Effector memory CD8-positive, alpha-beta T cell (primary cell): ENCODE measurements around the gene ZAR1.

Experiments
- ATAC-seq: fragments of 150-1000 bp; cut with Tn5 transposase; replicated peaks from 2 replicates; pipeline ENCODE4 v1.10.0; 2021; ENCODE audit warnings: mild to moderate bottlenecking, moderate library complexity
- DNase-seq, 3 experiments: peaks; one replicate each; pipeline ENCODE4 v3.0.0; 2021
- H3K27ac Mint-ChIP-seq, 2 donors: one replicate each; pipeline ENCODE4 v1.8.0; 2022; ENCODE audit warnings: mild to moderate bottlenecking in 2 of 2, mixed read lengths in 2 of 2, moderate library complexity in 2 of 2
- H3K27me3 Mint-ChIP-seq, 2 donors: one replicate each; pipeline ENCODE4 v1.8.0; 2022; ENCODE audit warnings: mixed read lengths in 2 of 2
- H3K36me3 Mint-ChIP-seq: one replicate; pipeline ENCODE4 v1.8.0; 2022; ENCODE audit warnings: mild to moderate bottlenecking, moderate library complexity, mixed read lengths; ENCODE audit not compliant: insufficient read depth
- H3K4me1 Mint-ChIP-seq, 2 donors: one replicate each; pipeline ENCODE4 v1.8.0; 2022; ENCODE audit warnings: low read depth in 2 of 2, mixed read lengths in 2 of 2
- H3K4me3 Mint-ChIP-seq, 2 donors: one replicate each; pipeline ENCODE4 v1.8.0; 2022; ENCODE audit warnings: mild to moderate bottlenecking in 2 of 2, mixed read lengths in 2 of 2, moderate library complexity in 2 of 2
- H3K9me3 Mint-ChIP-seq, 2 donors: one replicate each; pipeline ENCODE4 v1.8.0; 2022; ENCODE audit warnings: mixed read lengths in 2 of 2

ZAR1 gene

DNA sequence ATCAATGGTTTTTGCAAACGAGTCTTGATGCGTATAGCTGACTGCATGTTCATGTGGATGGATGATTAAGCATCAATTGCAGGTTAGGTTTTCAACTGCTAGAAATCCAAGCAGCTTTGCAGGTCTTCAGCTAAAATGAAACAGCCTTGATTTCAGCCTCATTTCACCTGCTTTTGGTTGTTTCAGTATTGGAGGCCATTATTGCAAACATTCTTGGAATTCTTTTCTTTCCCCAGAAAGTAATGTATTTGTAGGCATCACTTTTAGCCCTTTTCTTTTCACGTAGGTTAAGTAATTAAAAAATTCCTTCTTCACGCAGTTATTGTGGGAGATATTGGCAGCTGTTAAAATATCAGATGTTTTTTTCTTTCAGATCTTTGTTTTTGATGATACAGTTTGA is 8.8 kb downstream of the ZAR1 start:
- Mint-ChIP-seq H3K9me3 (no peaks in the 10 kb centered on the region), H3K27ac (no peak overlapping the region), H3K27me3 (no peaks in the 10 kb centered on the region), H3K36me3 (peaks cover 50% of the 10 kb centered on the region), H3K4me1 (no peaks in the 10 kb centered on the region), H3K4me3 (no peak overlapping the region)
- DNase-seq (no peak), ATAC-seq (no peak)

DNA sequence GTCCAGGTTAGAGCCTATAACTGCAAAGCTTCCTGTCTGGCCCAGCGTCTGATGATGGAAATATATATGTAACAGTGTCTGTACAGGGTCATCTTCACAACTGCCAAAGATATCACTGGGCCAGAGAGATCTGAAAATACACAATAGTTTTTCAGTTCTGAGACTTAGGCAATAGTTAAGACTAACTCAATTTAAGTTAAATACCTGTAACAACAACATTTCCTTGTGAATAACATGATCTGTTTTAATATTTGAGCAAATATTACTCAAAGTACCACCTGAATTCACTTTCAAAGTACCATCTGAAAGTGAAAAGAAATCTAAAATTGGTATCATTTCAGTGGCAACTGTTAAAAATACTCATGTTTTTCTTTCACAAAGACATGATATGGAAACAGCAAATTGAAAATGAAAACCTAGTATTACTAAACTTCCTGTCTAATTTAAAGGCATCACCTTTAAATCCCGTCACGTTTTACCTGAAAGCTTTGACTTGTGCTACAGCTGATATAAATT is 9.6 kb downstream of the ZAR1 start:
- peaks cover 45% of the 10 kb centered on the region for H3K36me3 Mint-ChIP-seq
- H3K4me1 Mint-ChIP-seq: no peaks in the 10 kb centered on the region
- H3K4me3 Mint-ChIP-seq: no peak overlapping the region
- no peak for DNase-seq
- H3K27me3 Mint-ChIP-seq: no peaks in the 10 kb centered on the region
- no peaks in the 10 kb centered on the region for H3K9me3 Mint-ChIP-seq
- no peak for ATAC-seq
- H3K27ac Mint-ChIP-seq: no peak overlapping the region

DNA sequence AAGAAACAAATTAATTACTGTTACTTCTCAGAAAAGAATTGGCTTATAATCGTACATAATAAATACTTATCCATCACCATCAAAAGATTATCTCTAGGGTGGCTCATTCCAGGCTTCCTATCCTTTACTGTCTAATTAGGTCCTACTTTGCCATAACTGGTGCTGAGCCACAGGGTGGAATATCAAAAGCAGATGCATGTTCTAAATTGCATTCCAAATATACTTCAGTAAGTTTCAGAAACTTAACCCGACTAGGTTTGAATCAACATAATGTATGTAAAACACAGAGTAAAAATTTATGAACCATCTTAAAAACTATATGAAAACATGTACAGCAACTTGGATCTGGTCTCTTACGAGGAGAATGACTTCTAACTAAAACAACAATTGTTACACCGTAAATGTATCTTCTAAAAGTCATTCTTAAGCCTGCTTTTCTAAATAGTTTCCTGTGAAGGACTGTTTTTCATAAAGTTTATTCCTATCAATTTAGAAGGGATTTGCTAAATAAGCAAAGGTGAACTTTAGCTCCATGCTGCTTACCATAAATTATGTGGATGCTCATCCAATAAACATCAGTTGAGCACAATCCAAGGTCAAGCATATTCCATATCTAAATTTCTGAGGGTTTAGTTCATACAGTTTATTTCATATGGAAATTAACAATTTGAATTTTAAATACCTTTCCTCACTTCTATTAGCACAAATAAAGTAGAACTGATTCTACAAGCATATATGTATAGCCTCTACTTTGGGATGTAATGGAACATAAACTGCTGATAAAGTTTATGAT is 13.4 kb downstream of the ZAR1 start:
- ATAC-seq (no peak), DNase-seq (no peak)
- no peaks in the 10 kb centered on the region for H3K27me3 Mint-ChIP-seq
- no peaks in the 10 kb centered on the region for H3K9me3 Mint-ChIP-seq
- H3K27ac Mint-ChIP-seq: no peak overlapping the region
- H3K4me3 Mint-ChIP-seq: no peak overlapping the region
- H3K36me3 Mint-ChIP-seq: peaks cover 41% of the 10 kb centered on the region
- no peaks in the 10 kb centered on the region for H3K4me1 Mint-ChIP-seq

DNA sequence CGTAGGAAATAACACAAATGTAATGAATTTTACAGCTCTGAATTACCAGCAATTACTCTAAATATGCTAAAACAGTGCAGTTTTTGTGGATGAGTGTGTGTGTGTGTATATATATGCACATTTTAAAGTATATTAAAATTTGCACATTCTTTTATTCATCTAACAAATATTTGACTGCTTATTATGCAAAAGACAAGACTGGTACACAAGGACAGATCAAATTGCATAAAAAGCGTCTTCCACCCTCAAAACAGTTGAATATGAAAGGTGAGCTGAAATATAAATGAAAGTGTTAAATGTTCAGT is 13.9 kb downstream of the ZAR1 start:
- Mint-ChIP-seq H3K9me3 (no peaks in the 10 kb centered on the region), H3K36me3 (peaks cover 36% of the 10 kb centered on the region), H3K4me1 (no peaks in the 10 kb centered on the region), H3K27ac (no peak overlapping the region), H3K27me3 (no peaks in the 10 kb centered on the region), H3K4me3 (no peak overlapping the region)
- DNase-seq (no peak), ATAC-seq (no peak)

DNA sequence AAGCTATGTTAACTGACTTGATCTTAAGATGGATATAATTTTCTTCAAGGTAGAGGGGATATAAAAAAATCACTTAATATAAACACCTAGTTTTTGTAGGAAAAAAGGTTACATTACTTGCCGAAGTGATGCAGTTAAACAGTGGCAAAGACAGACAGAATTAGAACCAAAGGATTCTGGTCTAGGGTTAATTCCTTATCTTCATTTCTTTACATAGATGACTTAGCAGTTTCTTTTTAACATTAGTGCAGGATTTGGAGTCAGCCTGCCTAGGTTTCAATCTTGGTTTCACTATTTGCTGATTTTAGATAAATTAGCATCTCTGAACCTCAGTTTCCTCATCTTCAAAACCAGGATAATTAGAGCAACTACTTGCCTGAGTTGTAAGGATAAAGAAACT is 14.3 kb downstream of the ZAR1 start:
- no peaks in the 10 kb centered on the region for H3K4me1 Mint-ChIP-seq
- no peak overlapping the region for H3K27ac Mint-ChIP-seq
- no peaks in the 10 kb centered on the region for H3K27me3 Mint-ChIP-seq
- peaks cover 32% of the 10 kb centered on the region for H3K36me3 Mint-ChIP-seq
- DNase-seq (no peak), ATAC-seq (no peak)
- H3K9me3 Mint-ChIP-seq: no peaks in the 10 kb centered on the region
- H3K4me3 Mint-ChIP-seq: no peak overlapping the region

DNA sequence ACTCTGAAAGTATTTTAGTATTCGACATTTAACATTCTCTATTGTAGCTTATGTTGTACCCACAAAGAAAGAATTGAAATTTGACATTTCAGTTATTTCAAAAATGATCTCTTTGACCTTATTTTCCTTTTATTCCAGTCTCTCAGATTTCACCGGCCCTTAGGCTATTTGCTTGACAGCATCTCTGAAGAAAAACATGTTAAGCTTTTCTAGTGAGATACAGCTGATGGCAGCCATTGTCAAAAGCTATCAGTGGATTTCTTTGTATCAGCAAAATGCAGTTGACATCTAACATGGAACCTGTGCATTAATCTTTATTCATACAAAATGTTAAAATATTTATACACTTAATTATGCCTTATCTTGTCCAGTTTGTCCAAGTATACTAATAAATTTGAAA is 16.7 kb downstream of the ZAR1 start:
- no peak for ATAC-seq
- H3K4me1 Mint-ChIP-seq: no peaks in the 10 kb centered on the region
- H3K36me3 Mint-ChIP-seq: peaks cover 39% of the 10 kb centered on the region
- no peak overlapping the region for H3K4me3 Mint-ChIP-seq
- no peak overlapping the region for H3K27ac Mint-ChIP-seq
- no peaks in the 10 kb centered on the region for H3K27me3 Mint-ChIP-seq
- no peaks in the 10 kb centered on the region for H3K9me3 Mint-ChIP-seq
- DNase-seq: no peak

DNA sequence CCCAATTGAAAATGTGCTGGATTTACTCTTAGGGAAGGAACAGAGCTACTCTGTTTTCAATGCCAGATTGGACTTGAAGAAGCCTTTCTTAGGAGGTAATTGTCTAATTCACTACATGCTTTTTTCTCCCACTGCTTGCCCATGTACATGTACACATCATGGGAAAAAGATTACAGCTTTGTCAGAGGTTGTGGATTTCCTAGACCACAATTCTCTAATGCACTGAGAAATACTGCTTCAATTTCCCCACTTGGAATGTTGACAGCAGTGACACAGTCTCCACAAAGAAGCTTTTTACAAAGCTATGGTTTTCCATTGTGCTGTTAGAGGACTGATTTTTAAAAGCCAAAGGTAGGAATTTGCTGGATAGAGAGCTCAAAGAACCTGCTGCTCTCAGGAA is 19.5 kb downstream of the ZAR1 start:
- no peak for ATAC-seq

DNA sequence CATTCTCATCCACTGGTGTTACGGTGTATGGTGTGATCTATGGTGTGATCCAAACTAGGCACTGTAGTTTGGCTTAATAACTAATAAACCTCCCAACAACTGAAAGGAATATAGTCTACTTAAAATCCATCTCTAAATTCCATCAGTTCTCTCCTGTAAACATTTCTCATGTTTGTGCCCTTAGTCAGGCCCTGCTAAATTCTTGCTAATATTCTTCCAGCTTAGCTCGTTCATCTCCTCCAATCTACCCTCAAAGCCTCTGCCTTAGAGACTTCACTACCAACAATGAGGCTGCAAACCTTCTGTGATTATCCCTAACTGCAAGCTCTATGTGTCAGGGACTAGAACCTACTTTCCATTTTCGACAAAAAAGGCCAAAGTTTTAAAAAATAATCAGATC is 28.1 kb downstream of the ZAR1 start:
- Mint-ChIP-seq H3K9me3 (no peaks in the 10 kb centered on the region), H3K4me3 (no peak overlapping the region), H3K36me3 (peaks cover 62% of the 10 kb centered on the region), H3K27me3 (no peaks in the 10 kb centered on the region), H3K27ac (no peak overlapping the region), H3K4me1 (no peaks in the 10 kb centered on the region)
- no peak for DNase-seq
- ATAC-seq: no peak

More for the DNA sequence above, 19.5 kb downstream of the ZAR1 start:
- H3K4me3 Mint-ChIP-seq: no peak overlapping the region
- DNase-seq: no peak
- H3K9me3 Mint-ChIP-seq: no peaks in the 10 kb centered on the region
- H3K27ac Mint-ChIP-seq: no peak overlapping the region
- no peaks in the 10 kb centered on the region for H3K27me3 Mint-ChIP-seq
- peaks cover 45% of the 10 kb centered on the region for H3K36me3 Mint-ChIP-seq
- H3K4me1 Mint-ChIP-seq: no peaks in the 10 kb centered on the region

DNA sequence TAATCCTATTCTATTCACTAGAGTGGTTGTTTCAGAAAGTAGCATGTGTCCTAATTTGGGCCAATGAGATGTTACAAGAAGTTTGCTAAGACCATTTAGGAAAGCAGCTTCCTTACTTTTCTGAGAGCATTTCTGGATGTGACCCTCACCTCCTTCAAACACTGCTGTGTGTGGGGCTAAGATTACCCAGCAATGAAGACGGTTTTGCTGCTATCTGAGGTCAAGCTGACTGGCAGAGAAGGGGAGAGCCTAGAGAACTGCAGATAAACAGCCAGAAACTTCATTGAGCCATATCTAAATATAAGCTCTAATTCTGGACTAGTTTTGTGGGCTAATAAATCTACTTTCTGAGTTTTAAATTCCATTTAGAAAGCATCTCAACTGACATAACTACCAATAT is 36.4 kb downstream of the ZAR1 start:
- H3K9me3 Mint-ChIP-seq: no peaks in the 10 kb centered on the region
- H3K27me3 Mint-ChIP-seq: no peaks in the 10 kb centered on the region
- H3K4me1 Mint-ChIP-seq: no peaks in the 10 kb centered on the region
- no peak overlapping the region for H3K4me3 Mint-ChIP-seq
- DNase-seq: no peak
- ATAC-seq: no peak
- H3K27ac Mint-ChIP-seq: no peak overlapping the region
- H3K36me3 Mint-ChIP-seq: peaks cover 78% of the 10 kb centered on the region

DNA sequence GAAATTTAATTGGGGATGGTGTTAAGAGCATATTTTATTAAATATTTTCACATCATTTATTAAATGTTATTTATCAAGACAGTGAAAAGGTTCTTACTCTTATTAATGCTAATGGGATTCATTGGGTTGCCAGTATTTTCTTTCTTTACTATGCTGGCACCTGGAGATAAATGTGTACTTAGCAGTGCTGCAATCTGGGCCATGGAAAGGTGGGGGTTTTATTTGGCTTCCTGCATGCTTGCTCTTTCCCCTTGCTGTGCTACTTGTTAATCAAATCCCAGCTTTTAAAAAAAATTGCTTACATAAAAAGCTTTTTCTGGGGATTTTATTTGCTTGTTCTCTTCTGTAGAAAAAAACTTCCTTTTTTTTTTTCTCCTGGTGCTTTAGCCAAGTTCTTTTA is 48.3 kb downstream of the ZAR1 start:
- no peaks in the 10 kb centered on the region for H3K27me3 Mint-ChIP-seq
- no peaks in the 10 kb centered on the region for H3K9me3 Mint-ChIP-seq
- peaks cover 0 to 3% of the 10 kb centered on the region in 2 donors for H3K4me1 Mint-ChIP-seq
- no peak overlapping the region for H3K4me3 Mint-ChIP-seq
- peaks cover 54% of the 10 kb centered on the region for H3K36me3 Mint-ChIP-seq
- DNase-seq (no peak), ATAC-seq (no peak)
- no peak overlapping the region for H3K27ac Mint-ChIP-seq

DNA sequence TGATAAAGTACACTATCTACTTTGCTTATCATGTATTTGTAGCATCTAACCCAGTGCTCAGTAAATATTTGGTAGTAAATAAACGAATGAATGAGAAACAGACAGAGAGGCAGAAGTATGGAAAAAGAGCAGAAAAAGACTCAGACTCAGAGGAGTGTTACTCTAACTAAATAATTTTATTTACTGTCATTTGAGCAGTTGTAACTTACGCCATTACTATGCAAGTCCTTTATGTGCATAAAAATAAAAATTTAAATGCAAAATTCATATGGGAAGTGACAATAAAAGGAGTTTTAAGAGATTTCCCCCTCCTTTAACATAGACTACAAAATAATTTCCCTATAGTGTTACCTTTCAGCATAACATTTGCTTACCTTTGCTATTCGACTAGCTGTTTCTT is 49.5 kb downstream of the ZAR1 start:
- no peak for ATAC-seq
- H3K36me3 Mint-ChIP-seq: peaks cover 48% of the 10 kb centered on the region
- H3K27me3 Mint-ChIP-seq: no peaks in the 10 kb centered on the region
- H3K27ac Mint-ChIP-seq: no peak overlapping the region
- peaks cover 0 to 3% of the 10 kb centered on the region in 2 donors for H3K4me1 Mint-ChIP-seq
- DNase-seq: no peak
- H3K9me3 Mint-ChIP-seq: no peaks in the 10 kb centered on the region
- H3K4me3 Mint-ChIP-seq: no peak overlapping the region

DNA sequence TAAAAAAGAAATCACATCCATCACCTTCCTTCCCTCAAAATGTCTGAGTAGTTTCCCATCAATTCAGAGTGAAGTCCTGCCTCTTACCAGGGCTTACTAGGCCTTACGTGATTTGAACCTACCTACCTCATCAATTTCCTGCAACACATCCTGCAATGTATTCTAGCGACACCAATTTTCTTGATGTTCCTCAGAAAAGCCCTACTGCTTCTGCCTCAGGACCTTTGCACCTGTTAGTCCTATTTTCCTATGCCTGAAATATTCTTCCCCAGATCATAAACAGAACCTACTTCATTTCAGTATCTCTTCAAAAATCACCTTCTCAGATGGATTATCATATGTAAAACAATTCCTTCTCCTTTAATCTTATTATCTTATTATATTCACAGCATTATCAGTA is 52.8 kb downstream of the ZAR1 start:
- no peaks in the 10 kb centered on the region for H3K27me3 Mint-ChIP-seq
- DNase-seq (no peak), ATAC-seq (no peak)
- H3K4me1 Mint-ChIP-seq: peaks cover 0 to 3% of the 10 kb centered on the region in 2 donors
- H3K27ac Mint-ChIP-seq: no peak overlapping the region
- H3K4me3 Mint-ChIP-seq: no peak overlapping the region
- H3K9me3 Mint-ChIP-seq: no peaks in the 10 kb centered on the region
- H3K36me3 Mint-ChIP-seq: peaks cover 46% of the 10 kb centered on the region

DNA sequence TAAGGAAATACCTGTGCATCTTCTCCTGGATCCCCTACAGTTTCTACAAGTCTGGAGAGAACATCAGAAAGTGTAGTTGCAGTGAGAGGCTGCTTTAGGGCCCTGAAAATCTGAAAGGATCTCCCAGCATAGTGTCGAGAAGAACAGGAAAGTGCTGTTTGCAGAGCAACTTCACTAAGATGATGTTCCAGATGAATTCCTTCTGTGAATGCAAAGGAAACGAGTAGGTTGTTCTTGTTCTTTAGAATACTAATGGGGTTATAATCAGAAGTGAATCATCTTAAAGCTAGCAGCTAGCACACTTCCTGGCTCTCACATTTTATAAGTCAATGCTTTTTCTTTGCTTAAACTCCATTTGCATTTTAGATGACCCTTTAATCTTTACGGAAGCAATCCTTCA is 53.7 kb downstream of the ZAR1 start:
- Mint-ChIP-seq H3K4me1 (peaks cover 0 to 3% of the 10 kb centered on the region in 2 donors), H3K9me3 (no peaks in the 10 kb centered on the region), H3K27me3 (no peaks in the 10 kb centered on the region), H3K36me3 (peaks cover 55% of the 10 kb centered on the region), H3K4me3 (no peak overlapping the region), H3K27ac (no peak overlapping the region)
- DNase-seq (no peak), ATAC-seq (no peak)
